MG63 (cell line): ENCODE results near the gene ANKRD49. TPM values are rescaled to one million over a fixed set of nuclear protein-coding genes. Genes with fewer than 3 reads are reported as not detected.

Experiments used
- total RNA-seq: library from RNA; depleted of rRNA; stranded (reverse); fragments of >200 nt; shearing (Covaris generic); gene quantifications from 2 replicates; pipeline ENCODE4 v1.2.3, GENCODE V29; 2014; ENCODE audit warnings: low replicate concordance; rRNA removed

The ANKRD49 gene
- total RNA-seq, 1 experiment from 2014 or later: 11.3 TPM

Other genes with a start within 250 kb of the ANKRD49 start
- not detected in 2 replicates for gene IZUMO1R, start 189.4 kb upstream of the ANKRD49 start, total RNA-seq
- not detected in 2 replicates for gene GPR83, start 92.6 kb upstream of the ANKRD49 start, total RNA-seq
- gene MRE11, start 140 bp upstream of the ANKRD49 start, total RNA-seq: 8.8 and 27.8 TPM in 2 replicates
- gene C11orf97, start 18.5 kb downstream of the ANKRD49 start, total RNA-seq: not detected in 2 replicates
- 4.6 and 9.4 TPM in 2 replicates for gene FUT4, start 49.9 kb downstream of the ANKRD49 start, total RNA-seq
- 0.20 TPM in 1 of 2 replicates, not detected in the other for gene PIWIL4, start 73.4 kb downstream of the ANKRD49 start, total RNA-seq